OCI-LY7 (cell line): ENCODE measurements around the gene MAPK12. TPM values are rescaled to one million over a fixed set of nuclear protein-coding genes. Genes with fewer than 3 reads are reported as not detected.

Source experiments
- BruUV-seq: library from RNA; stranded (reverse); fragments of 400-500 nt; replicated peaks from 2 replicates; lab custom pipeline; 2021; lab: Mats Ljungman, UMichigan
- CTCF ChIA-PET: fragments of 300-600 bp; sonication (Branson Sonifier 250); formaldehyde crosslinking; loops from one replicate; lab custom pipeline; 2022; ENCODE audit warnings: antibody characterized with exemption; ENCODE audit not compliant: unreplicated experiment; lab: Charles Lee
- POLR2A ChIA-PET: fragments of 300-600 bp; sonication (Branson Sonifier 250); formaldehyde crosslinking; loops from one replicate; lab custom pipeline; 2022; ENCODE audit warnings: antibody characterized with exemption; lab: Charles Lee
- DNase-seq: peaks from one replicate; pipeline ENCODE4 v3.0.0-alpha.2; 2015; ENCODE audit warnings: low spot score
- H2AFZ ChIP-seq: fragments of 200-600 bp; sonication (generic), shearing (Covaris generic); 2 replicates; pipeline ENCODE4 v1.6.1; 2014; ENCODE audit warnings: mild to moderate bottlenecking, antibody characterized with exemption, low read length, moderate library complexity
- H3K27ac ChIP-seq: fragments of 200-600 bp; sonication (generic); 2 replicates; pipeline ENCODE4 v1.5.1; 2014; ENCODE audit warnings: mixed run types, low read depth, mild to moderate bottlenecking, moderate library complexity, low read length, inconsistent platforms; ENCODE audit not compliant: poor library complexity, severe bottlenecking
- H3K36me3 ChIP-seq: fragments of 200-600 bp; sonication (generic); 2 replicates; pipeline ENCODE4 v1.6.1; 2014; ENCODE audit warnings: mild to moderate bottlenecking, antibody characterized with exemption, low read length, moderate library complexity, mixed read lengths; ENCODE audit not compliant: insufficient read depth
- H3K4me1 ChIP-seq: fragments of 200-600 bp; sonication (generic); 2 replicates; pipeline ENCODE4 v1.5.1; 2014; ENCODE audit warnings: mild to moderate bottlenecking, low read length; ENCODE audit not compliant: insufficient read depth, poor library complexity, severe bottlenecking
- H3K4me2 ChIP-seq: fragments of 200-600 bp; sonication (generic); 2 replicates; pipeline ENCODE4 v1.6.1; 2014; ENCODE audit warnings: mild to moderate bottlenecking, low read length
- H3K4me3 ChIP-seq: fragments of 200-600 bp; sonication (generic); 2 replicates; pipeline ENCODE4 v1.5.1; 2014; ENCODE audit warnings: mild to moderate bottlenecking, low read depth, low read length; ENCODE audit not compliant: poor library complexity, severe bottlenecking
- H3K79me2 ChIP-seq: fragments of 200-600 bp; sonication (generic); 2 replicates; pipeline ENCODE4 v1.6.1; 2016; ENCODE audit warnings: low read depth, mild to moderate bottlenecking, low read length, moderate library complexity, mixed read lengths; ENCODE audit not compliant: insufficient read depth
- H3K9me2 ChIP-seq: fragments of 200-600 bp; sonication (generic); 2 replicates; pipeline ENCODE4 v1.6.1; 2016; ENCODE audit warnings: mild to moderate bottlenecking, low read length, mixed read lengths; ENCODE audit not compliant: insufficient read depth
- H3K9me3 ChIP-seq: fragments of 200-600 bp; sonication (generic); 2 replicates; pipeline ENCODE4 v1.6.1; 2014; ENCODE audit warnings: mild to moderate bottlenecking, mixed run types, low read length, mixed read lengths
- H4K20me1 ChIP-seq: fragments of 200-600 bp; sonication (generic); 2 replicates; pipeline ENCODE4 v1.6.1; 2014; ENCODE audit warnings: mild to moderate bottlenecking, antibody characterized with exemption, low read length, moderate library complexity, mixed read lengths; ENCODE audit not compliant: insufficient read depth
- EZH2phosphoT487 ChIP-seq: fragments of 200-600 bp; sonication (generic); IDR thresholded peaks from 2 replicates; pipeline ENCODE4 v1.6.1; 2018; ENCODE audit warnings: low read depth, borderline replicate concordance, mild to moderate bottlenecking, mixed run types, antibody characterized with exemption, low read length, moderate library complexity, mixed read lengths
- intact Hi-C: fragments of 100-400 bp; cut with micrococcal nuclease; formaldehyde crosslinking; loops from one replicate; pipeline ENCODE4 v1.10.0; 2022; ENCODE audit not compliant: unreplicated experiment
- total RNA-seq, 2 experiments: library from RNA; depleted of rRNA in 1 of 2; stranded (reverse); fragments of >200 nt in 1 of 2; shearing (Covaris generic) in 1 of 2; gene quantifications; 2 replicates each; pipeline ENCODE4 v1.2.3, GENCODE V29; 2014 to 2022
- TF ChIP-seq, protein P1 (sequence below): fragments of 200-600 bp; sonication (generic); conservative IDR thresholded peaks from 2 replicates; pipeline ENCODE4 v1.5.1; 2014; ENCODE audit warnings: mild to moderate bottlenecking, antibody characterized with exemption, low read length, moderate library complexity, mixed read lengths

MAPK12 gene
- total RNA-seq, 2 experiments from 2014 or later, result 84.9 to 93.6 TPM

DNA sequence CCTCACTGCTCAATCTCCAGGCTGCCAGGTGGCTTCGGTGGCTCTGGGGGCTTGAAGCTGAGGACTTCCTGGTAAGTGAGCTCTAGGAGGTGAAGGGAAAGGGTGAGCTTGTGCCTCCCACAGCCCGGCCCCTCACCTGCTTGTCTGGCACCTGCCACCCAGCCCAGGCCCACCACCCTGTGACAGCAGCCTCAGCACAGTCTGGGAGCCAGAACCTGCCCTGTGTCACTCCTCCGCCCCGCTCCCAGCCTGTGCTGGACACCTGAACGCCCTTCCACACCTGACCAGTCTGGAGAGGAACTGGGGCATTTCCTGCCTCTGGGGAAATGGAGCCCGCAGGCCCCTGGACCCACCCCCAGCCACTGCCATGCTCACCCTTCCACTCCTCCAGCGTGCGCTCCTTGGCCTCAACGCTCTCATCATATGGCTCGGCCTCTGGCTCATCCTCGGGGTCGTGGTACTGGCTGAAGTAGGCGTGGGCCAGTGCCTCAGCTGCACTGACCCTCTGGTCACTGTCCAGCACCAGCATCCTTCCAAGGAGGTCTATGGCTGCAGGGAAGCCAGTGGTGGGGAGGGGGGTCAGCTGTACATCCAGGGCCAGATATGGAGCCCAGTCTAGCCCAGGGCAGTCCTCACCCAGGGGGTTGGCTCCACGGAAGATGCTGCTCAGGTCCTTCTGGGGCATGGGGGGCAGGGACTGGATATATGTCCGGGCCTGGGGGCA, 3.6 kb upstream of the MAPK12 start:
- Histone ChIP-seq H3K4me3 (no peak overlapping the region), H3K79me2 (peaks cover 9% of the 10 kb centered on the region), H2AFZ (no peak overlapping the region), H3K27ac (no peak overlapping the region), H3K4me2 (no peak overlapping the region), H3K9me3 (no peaks in the 10 kb centered on the region), H3K9me2 (no peaks in the 10 kb centered on the region), H3K4me1 (peaks cover 45% of the 10 kb centered on the region), H4K20me1 (no peaks in the 10 kb centered on the region), H3K36me3 (no peaks in the 10 kb centered on the region)
- TF ChIP-seq, protein P1, sequence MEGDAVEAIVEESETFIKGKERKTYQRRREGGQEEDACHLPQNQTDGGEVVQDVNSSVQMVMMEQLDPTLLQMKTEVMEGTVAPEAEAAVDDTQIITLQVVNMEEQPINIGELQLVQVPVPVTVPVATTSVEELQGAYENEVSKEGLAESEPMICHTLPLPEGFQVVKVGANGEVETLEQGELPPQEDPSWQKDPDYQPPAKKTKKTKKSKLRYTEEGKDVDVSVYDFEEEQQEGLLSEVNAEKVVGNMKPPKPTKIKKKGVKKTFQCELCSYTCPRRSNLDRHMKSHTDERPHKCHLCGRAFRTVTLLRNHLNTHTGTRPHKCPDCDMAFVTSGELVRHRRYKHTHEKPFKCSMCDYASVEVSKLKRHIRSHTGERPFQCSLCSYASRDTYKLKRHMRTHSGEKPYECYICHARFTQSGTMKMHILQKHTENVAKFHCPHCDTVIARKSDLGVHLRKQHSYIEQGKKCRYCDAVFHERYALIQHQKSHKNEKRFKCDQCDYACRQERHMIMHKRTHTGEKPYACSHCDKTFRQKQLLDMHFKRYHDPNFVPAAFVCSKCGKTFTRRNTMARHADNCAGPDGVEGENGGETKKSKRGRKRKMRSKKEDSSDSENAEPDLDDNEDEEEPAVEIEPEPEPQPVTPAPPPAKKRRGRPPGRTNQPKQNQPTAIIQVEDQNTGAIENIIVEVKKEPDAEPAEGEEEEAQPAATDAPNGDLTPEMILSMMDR, result no peak
- no peak for TF ChIP-seq EZH2phosphoT487
- ChIA-PET CTCF (no interaction called here), POLR2A (no interaction called here)
- intact Hi-C loops, result no loop called here
- BruUV-seq, result no TSS peak
- no peak for DNase-seq

DNA sequence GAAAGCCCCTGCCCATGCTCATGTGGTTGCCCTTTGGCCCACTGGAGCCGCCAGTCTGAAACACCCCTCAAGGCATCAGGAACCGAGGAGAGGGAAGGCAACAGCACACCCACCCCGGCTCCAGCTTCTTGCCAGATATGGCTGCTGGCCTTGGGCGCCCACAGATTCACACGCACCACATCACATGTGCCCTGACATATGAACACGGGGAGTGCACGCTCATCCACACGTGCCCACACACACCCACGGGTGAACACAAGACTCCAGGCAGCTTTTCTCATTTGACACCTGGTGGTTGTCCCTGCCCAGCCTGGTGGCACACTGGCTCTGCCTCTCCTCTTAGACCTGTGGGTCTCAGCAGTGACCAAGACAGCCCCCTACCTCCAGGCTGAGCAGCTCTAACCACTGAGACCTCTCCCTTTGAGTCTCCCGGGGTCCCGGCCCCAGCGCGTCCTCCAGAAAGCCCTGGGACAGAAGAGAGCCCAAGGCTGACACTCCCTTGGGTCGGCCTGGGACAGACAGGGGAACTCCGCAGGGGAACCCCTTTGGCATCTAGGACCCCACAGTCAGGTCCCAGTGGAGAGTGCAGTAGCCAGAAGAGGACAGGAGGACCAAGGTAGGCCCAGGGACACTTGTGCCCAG, 2.7 kb upstream of the MAPK12 start:
- BruUV-seq, result no TSS peak
- TF ChIP-seq, protein P1, result no peak
- TF ChIP-seq EZH2phosphoT487, result no peak
- CTCF ChIA-PET, result interaction anchor here (0.6 kb wide), 1 partner anchor 40 kb away, joined by 3 read pairs; no protein-coding TSS in a partner anchor
- no peak for DNase-seq
- no peaks in the 10 kb centered on the region for H4K20me1 ChIP-seq
- intact Hi-C loops, result no loop called here
- no peak overlapping the region for H3K4me3 ChIP-seq
- H3K9me2 ChIP-seq, result no peaks in the 10 kb centered on the region
- no peak overlapping the region for H3K27ac ChIP-seq
- H2AFZ ChIP-seq, result no peak overlapping the region
- POLR2A ChIA-PET, result no interaction called here
- no peak overlapping the region for H3K4me2 ChIP-seq
- peaks cover 42% of the 10 kb centered on the region for H3K4me1 ChIP-seq
- H3K9me3 ChIP-seq, result no peaks in the 10 kb centered on the region
- H3K79me2 ChIP-seq, result peaks cover 15% of the 10 kb centered on the region
- no peaks in the 10 kb centered on the region for H3K36me3 ChIP-seq
